Stimulated activated CD4-positive, alpha-beta T cell treated with anti-CD3 and anti-CD28 coated beads, Interleukin-2, amount 100 ng/mL, for 24 hours (primary cell): ENCODE results near the gene MXI1.
"Not testable (repeated sequence)": the region's sequence is repeated elsewhere in the genome, so short reads cannot be mapped to it uniquely, and the experiment has no call there.

ENCODE experiments used
- DNase-seq, 2 donors: peaks; one replicate each; pipeline ENCODE4 v3.0.0-alpha.2; 2020

The MXI1 gene

DNA sequence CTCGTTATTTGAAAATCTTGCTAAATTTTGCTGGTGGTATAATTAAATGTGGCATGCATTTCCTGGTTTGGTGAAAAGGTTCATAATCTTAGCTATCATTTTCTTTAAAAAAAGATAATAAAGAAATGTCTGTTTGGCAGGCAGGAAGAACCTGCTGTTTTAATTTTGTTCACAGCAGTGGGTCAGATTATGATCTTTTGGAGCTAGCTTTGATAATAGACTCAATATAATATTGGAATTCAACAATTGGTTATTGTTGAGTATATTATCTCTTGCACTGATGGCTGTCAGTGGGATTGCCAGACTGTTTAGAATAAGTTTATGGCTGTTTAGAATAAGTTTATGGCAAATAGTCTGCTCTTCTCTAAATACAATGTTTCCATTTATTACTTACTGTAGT is 35.1 kb downstream of the MXI1 start:
- DNase-seq: no peak

DNA sequence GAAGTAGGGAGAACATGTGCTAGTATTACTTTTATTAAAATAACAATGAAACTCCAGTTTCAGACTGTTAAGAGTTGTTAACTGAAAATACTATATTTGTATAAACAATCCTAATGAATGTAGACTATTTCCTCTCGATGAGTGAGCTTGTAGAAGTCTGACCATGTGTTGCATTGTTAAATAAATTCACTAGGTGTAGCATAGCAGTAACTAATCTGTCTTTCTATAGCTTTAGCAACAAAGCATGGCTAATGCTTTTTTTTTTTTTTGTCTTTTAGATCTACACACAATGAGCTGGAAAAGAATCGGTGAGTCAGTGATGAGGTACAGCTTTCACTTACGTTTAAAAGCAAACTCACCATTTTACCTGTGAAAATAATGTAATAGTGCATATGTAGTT is 37.1 kb downstream of the MXI1 start:
- DNase-seq: no peak

DNA sequence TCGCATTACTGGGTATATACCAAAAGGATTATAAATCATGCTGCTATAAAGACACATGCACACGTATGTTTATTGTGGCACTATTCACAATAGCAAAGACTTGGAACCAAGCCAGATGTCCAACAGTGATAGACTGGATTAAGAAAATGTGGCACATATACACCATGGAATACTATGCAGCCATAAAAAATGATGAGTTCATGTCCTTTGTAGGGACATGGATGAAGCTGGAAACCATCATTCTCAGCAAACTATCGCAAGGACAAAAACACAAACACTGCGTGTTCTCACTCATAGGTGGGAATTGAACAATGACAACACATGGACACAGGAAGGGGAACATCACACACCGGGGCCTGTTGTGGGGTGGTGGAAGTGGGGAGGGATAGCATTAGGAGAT is 40.4 kb downstream of the MXI1 start:
- not testable (repeated sequence) for DNase-seq

DNA sequence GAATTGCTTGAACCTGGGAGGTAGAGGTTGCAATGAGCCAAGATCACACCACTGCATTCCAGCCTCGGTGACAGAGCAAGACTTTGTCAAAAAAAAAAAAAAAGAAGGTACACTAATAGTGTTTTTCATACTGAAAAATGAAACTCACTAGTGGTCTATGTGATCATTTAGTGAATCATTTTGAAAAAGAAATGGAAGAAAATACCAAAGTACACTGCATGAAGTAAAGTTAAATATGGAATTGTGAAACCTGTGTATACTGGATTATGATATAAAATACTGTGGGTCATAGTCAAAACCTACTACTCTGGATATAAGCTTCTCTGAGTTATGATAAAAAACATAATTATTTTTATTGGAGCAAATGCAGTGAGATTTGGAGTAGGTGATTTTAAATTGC is 42.1 kb downstream of the MXI1 start:
- peak in 1 of 2 donors; percentile 16 for DNase-seq

DNA sequence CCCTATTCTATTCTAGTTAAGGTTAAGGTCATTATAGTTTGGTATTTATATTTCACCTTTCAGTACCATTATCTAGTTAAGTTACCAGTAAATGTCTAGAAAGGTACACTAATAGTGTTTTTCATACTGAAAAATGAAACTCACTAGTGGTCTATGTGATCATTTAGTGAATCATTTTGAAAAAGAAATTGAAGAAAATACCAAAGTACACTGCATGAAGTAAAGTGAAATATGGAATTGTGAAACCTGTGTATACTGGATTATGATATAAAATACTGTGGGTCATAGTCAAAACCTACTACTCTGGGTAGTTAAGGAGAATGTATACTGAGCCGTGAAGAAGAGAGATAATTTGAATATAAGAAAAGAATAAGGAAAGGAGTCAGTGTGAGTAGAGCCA is 44.0 kb downstream of the MXI1 start:
- DNase-seq: not testable (repeated sequence)

DNA sequence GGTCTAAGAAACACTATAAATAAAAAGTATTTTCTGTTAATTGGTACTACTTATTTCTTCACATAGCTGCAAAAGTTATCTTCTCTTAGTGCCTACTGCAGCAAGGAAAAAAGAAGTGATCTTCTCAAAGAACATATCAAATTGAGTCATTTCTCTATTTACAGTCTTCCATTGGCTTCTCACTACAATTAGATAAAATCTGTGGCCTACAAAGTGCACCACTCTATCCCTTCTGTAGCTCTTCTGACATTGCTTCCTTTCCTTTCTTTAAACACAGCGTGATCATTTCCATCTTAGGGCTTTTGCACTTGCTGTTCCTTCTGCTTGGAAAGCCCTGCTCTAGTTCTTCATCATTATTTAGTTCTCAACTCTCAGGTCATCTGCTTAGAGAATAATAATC is 44.7 kb downstream of the MXI1 start:
- no peak for DNase-seq

DNA sequence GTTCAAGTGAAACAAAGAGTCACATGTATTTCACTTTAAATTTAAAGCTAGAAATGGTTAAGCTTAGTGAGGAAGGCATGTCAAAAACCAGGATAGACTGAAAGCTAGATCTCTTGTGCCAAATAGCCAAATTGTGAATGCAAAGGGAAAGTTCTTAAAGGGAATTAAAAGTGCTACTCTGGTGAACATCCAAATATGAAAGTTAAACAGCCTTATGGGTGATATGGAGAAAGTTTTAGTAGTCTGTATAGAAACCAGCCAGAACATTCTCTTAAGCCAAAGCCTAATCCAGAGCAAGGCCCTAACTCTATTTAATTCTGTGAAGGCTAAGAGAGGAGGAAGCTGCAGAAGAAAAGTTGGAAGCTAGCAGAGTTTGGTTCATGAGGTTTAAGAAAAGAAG is 47.1 kb downstream of the MXI1 start:
- DNase-seq: no peak

DNA sequence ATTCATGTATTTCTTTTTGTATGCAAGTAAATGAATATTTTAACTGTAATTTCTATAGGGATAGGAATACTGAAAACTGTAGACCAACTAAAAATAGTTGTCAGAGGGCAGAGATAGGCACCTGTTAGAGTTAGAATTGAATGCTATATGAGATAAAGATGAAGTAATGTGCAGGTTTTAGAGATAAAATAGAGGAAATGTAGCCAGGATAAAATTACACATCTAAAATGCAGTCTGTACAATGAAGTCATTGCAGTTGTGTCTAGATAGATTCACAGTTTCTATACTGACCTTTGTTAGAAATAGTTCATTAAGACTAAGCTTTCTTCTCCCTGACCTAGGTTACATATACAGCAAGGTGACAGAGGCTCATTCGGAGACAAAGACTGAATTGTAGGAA is 51.1 kb downstream of the MXI1 start:
- no peak for DNase-seq

DNA sequence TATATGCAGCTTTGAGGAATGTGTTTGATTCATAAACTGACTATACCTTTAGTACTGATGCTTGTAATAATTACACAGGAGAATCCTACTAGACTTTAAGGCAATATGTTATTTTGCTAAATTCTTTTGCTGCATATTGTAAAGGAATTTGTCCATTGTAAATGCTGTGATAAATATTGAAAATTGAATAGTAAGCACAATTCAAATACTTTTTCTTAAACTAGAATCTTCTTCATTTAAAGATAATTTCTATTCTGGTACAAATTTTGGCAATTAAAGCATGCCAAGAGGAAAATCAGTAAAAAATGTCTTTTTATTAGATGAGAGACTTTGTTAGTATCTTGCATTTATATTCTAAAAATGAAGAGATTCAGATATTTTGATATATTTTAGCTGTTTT is 51.9 kb downstream of the MXI1 start:
- no peak for DNase-seq

DNA sequence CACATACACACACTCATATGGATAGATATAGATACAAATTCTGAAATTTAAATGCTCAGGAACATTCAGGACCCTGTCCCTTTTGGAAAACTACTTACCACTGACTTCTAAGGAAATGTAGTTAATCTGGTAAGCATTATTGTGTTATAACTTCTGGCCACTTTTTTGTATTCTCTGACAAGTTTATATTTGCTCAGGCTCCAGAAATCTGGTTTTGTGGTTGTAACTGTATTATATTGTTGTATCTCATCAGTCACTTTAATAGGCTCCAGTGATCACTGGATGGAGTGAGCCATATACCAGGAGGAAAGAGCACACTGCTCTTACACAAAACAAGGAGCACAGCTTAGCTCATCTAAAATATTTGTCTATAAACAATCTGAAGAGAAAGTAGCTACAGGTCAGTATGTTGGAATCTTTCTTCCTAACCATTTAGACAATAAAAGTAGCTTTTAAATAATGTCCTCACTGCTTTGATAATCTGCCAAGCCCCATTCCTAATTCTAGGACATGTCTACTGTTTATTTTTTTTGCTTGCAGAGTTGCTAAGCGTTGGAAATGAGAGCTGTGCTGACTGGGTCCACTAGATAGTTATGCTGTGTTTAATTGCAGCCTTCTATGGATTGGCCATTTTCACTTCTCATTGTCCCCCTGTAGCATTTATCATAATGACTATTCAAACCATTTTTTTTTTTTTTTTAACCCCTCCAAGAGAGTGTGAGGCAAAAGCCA is 53.5 kb downstream of the MXI1 start:
- no peak for DNase-seq

DNA sequence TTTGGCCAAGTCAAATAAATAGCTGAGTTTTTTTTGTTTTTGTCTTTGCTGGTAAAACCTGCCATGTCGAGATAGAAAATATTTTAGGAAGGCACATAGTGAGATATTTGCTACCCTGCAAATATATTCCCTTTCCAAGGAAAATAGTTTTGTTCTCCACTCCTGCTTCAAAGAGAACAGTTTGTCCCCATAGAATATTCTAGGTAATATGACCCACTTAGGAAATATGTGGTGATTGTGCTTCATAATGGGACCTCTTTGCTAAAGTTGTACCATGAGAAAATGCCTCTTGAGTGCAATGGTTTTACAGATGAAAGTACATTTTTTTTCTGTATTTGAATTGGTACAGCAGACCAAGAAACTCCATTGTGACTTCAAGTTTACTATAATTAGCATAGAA is 55.8 kb downstream of the MXI1 start:
- DNase-seq: no peak

DNA sequence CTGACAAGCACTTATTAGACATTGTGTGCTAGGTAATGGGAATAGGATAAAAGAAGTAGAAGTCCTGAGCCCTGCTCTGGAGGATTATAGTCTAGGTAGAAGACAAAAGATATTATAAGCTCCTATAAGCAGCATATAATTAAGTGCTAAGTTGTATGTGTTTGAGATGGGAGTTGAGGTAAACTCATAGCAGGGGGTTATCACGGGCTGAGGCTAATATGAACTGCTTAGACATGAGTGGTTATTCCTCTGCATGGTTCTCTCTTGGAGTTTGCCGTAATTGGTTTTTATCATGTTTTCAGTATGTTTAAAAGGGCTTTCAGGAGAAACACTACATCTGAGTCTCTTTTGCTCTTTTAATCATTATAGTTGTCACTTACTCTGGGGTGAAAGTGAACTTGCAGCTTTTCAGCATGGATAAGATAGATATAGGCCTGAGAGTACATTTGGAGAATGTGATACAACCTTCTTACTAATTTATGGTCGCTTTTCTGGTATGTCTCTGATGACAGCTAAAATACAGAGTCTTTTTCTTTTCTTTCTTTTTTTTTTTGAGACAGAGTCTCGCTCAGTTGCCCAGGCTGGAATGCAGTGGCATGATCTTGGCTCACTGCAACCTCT is 58.3 kb downstream of the MXI1 start:
- no peak for DNase-seq

DNA sequence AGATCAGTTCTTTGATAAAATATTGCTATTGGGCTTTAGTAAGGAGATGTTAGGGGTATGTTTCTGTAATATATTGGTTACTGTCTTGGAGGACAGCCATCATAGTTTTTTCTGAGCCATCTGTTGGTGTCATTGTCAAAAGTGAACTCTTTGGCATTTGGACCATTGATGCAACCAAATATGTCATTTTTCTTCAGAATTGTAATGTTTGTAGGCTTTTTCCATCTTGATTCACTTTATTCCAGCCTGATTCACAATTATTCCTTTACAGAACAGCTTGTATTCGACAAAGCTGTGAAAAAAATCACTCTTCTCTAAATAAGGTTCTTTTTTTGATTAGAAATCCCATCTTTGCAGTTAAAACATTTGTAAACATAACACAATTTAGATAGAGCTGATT is 59.9 kb downstream of the MXI1 start:
- DNase-seq: no peak

DNA sequence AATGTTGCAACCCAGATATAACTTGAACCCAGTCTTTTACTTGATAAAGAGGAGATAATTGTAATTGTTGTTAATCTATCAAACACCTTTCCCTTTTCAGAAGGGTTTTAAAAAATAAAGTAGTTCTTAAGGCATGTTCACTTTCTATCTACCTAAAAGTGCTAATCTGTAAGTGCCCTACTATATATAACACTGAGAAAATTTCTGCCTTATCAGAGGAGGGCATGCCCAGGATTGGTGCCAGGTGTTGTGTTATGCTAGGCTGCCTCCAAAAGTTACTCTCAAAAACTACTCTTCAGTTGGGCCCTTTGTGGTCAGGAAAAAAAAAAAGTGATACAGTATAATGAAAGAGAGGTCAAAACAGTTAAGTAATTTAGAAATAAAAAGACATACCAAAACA is 61.0 kb downstream of the MXI1 start:
- DNase-seq: no peak

DNA sequence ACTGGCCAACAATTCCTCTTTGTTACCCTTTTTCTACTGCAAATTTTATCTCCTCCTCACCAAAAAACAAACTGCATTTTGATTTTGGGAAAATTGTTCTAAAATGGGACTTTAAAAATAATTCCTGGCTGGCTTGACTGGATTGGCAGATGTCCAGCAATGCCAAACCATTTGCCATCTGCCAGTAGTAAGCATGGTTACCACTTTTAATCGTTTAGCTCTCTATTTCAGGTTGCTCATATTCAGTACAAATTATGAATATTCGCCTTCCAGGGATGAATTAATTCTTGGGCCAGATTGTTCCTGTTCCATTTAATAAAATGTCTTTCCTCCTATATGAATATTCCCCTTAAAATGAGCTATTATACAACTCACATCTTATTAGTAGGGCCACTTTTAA is 61.6 kb downstream of the MXI1 start:
- DNase-seq: no peak

DNA sequence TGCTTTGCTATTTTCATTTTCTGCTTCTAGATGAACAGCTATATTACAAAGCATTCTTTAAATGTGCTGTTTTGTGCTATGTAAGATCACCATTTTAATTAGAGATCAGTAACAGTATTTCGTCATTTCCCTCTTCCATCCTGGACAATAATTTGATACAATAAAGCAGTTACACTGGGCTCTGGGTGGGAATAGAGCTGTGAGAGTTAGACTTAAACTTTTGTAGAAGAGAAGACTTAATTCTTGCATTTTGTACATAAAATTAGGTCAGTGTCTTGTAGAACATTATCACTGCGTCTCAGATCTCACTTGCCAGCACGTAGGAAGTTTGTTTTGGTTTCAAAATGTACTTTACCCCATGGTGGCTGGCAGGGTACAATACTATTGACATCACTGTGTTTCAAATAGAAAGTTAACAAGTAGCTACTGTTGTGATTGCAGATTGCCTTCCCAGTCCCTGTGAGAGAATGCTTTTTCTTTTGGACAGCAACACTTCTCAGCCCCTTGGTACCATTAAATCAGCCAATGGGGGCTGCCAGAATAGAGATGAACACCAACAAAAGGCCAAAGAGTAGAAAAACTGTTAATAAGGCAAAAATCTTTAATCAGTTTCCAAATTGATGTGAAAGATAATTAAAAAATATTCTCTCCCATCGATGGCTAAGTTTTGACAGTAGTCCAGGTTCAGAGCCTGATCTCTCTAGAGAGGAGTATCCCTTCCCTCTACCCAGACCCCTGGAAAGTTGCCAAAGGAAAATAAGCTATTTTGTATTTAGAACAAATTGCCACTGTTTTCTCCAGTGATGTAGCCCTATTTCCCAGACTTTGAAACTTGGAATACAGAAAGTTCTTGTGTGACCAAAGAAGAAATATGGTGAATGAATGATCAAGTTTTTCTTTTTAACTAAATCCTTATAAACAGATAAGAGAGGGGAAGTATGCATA is 62.2 kb downstream of the MXI1 start:
- no peak for DNase-seq

DNA sequence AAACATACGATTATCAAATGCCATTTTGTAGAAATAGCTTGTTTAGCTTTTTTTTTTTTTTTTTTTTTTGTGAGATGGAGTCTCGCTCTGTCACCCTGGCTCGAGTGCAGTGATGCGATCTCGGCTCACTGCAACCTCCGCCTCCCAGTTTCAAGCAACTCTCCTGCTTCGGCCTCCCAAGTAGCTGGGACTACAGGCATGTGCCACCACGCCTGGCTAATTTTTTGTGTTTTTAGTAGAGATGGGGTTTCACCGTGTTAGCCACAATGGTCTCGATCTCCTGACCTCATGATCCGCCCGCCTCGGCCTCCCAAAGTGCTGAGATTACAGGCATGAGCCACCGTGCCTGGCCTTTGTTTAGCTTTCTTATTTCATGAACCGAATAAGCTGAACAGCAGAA is 65.6 kb downstream of the MXI1 start:
- not testable (repeated sequence) for DNase-seq

DNA sequence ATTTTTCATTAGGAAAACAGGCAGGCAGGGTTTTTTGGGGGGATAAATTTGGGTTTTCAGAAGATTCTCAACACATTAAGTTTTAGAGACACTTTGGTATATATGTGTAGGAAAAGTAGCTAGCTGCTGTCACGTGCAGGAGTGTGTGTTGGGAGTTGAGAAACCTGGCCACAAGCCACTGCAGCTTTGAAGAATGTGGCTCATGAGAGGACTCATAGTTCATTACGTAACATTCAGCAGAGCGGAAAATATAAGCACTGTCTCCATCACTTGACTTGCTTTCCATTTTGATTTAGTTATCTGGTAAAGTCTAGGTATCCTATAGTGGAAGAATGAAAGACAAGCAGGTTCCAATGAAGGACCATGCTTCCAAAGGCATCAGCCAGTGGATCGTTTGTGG is 66.1 kb downstream of the MXI1 start:
- DNase-seq: peak; percentile 27 to 41

DNA sequence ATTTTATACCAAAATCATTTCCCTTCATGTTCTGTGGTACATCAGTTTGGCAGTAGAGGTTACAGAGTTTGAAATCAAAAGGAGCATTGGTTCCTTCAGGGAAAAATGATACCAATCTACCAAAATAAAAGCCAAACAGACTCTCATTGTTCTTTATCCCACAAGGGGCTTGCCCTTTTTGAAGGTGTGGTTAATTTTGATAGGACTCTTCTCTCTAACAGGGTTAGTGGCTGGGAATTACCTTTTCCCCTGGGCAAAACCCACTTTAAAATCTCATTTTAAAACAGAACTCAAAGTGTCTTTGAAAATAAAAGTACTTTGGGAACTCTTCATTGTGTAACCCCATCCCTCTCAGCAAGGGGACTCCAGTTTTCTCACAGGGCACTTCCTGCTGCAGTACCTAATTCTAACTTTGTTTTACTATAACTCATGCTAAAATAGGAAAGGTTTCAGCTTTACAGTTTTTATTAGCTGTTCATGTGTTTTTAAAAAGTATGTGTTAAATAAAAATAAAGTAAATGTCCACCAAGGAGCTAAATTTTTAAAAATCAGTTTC is 66.7 kb downstream of the MXI1 start:
- DNase-seq: no peak

DNA sequence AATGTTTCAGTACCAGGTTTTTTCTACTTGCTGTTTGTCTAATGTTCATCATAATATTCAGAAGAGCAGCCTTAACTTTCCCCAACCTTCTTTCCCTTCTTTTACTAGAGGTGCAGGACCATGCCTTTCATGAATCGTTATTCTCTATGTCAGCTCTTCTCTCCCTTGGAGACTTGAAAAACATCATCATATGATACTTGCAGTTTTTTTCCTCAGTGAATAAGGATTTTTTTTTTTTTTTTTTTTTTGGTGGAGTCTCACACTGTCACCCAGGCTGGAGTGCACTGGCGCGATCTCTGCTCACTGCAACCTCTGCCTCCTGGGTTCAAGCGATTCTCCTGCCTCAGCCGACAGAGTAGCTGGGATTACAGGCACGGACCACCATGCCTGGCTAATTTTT is 67.2 kb downstream of the MXI1 start:
- DNase-seq: no peak

DNA sequence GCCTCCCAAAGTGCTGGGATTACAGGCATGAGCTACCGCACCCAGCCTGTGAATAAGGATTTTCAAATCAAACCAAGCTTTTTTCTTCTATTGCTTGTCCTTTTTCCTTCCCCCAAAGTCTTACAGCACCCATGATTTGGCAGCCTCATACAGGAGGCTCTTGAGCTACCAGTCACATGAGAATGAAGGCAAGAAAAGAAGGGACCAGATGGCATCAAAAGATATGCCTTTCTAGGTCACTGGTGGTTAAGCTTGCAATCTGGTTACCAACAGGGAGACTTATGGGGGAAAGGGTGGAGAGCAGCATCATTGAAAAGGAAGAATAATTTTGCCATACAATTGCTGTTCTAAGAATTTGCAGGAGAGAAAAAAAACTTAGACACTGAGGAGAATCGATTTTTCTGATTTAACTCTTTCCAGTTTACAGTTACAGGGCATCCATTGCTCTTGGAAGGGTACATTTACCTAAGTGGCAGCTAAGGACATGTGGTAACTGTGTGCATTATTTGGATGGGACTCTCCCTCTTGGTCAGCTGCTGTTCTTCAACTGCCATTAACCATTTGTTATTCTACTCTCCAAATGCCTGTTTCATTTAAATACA is 67.8 kb downstream of the MXI1 start:
- no peak for DNase-seq

DNA sequence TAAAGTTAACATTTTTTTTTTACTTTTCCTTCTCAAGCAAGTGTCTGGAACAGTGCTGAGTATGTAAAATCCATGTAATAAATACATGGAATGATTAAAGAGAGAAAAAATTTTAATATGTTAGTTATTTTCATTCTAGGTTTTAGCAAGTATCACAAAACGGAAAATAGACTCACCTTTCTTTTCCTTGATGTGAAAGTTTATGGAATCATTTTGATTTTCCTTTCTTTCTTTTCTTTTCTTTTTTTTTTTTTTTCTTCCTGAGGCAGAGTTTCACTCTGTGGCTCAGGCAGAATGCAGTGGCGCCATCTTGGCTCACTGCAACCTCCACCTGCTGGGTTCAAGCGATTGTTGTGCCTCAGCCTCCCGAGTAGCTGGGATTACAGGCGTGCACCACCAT is 69.2 kb downstream of the MXI1 start:
- DNase-seq: no peak

DNA sequence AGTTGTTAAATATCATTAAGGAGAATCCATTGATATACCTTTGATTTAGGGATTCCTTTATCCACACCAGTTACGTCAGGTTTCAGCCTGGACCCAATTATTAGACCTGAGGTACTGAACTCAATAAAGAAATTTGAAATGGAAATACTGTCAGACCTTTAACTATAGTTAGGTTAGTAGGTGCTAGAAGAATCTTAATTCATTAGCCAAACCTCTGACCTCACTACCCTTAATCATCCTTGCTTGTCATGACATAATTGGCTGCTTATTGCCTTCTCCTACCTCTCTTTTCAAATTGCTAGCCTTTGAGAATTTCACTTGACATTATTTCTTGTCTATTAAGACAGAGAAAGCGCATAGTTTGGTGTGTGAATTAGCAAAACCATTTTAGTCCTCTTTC is 70.2 kb downstream of the MXI1 start:
- no peak for DNase-seq
